Skeletal muscle tissue (tissue), 4 donors: ENCODE measurements around the gene FOLR1. TPM values are rescaled to one million over a fixed set of nuclear protein-coding genes. Genes with fewer than 3 reads are reported as not detected.
"Not testable (repeated sequence)": the region's sequence is repeated elsewhere in the genome, so short reads cannot be mapped to it uniquely, and the experiment has no call there.

Experiments
- H3K27ac ChIP-seq: one replicate; pipeline ENCODE4 v1.7.0; 2013; ENCODE audit warnings: mild to moderate bottlenecking, low read depth, low read length, inconsistent platforms
- H3K27me3 ChIP-seq, 3 donors: one replicate each; pipeline ENCODE4 v1.7.0; 2013; ENCODE audit warnings: low read length in 3 of 3; ENCODE audit not compliant: control insufficient read depth in 3 of 3, insufficient read depth in 3 of 3
- H3K36me3 ChIP-seq, 3 donors: one replicate each; pipeline ENCODE4 v1.7.0; 2013; ENCODE audit warnings: low read length in 3 of 3; ENCODE audit not compliant: control insufficient read depth in 3 of 3, insufficient read depth in 3 of 3
- H3K4me1 ChIP-seq, 3 donors: one replicate each; pipeline ENCODE4 v1.7.0; 2013; ENCODE audit warnings: low read length in 3 of 3, mild to moderate bottlenecking in 3 of 3; ENCODE audit not compliant: control insufficient read depth in 3 of 3, insufficient read depth in 3 of 3
- H3K4me3 ChIP-seq, 3 donors: one replicate each; pipeline ENCODE4 v1.7.0; 2013; ENCODE audit warnings: low read length in 3 of 3
- H3K9ac ChIP-seq, 3 donors: one replicate each; pipeline ENCODE4 v1.7.0; 2013; ENCODE audit warnings: low read length in 3 of 3, mild to moderate bottlenecking in 3 of 3, moderate library complexity in 2 of 3, low read depth in 1 of 3
- H3K9me3 ChIP-seq, 3 donors: one replicate each; pipeline ENCODE4 v1.7.0; 2013; ENCODE audit warnings: low read length in 3 of 3; ENCODE audit not compliant: control insufficient read depth in 3 of 3
- total RNA-seq: library from RNA; depleted of rRNA; stranded (reverse); fragments of >200 nt; gene quantifications from one replicate; pipeline ENCODE4 v1.2.3, GENCODE V29; 2014
- donor health status: Osteomylitis.

Gene FOLR1
- total RNA-seq, 1 donor from 2014 or later, result 1.0 TPM

- Histone ChIP-seq H3K4me3 (no peak overlapping the region), H3K4me1 (no peaks in the 10 kb centered on the region), H3K36me3 (no peaks in the 10 kb centered on the region), H3K27ac (no peak overlapping the region), H3K9me3 (no peaks in the 10 kb centered on the region), H3K27me3 (peaks cover 0 to 6% (median 6%) of the 10 kb centered on the region in 3 donors), H3K9ac (no peak overlapping the region)
Observed at GRCh38 chr11:72162891-72163492, 28.9 kb upstream of the FOLR1 start.

- not testable (repeated sequence) for H3K9ac ChIP-seq, H3K4me3 ChIP-seq, H3K36me3 ChIP-seq, H3K4me1 ChIP-seq, H3K27me3 ChIP-seq, H3K9me3 ChIP-seq, H3K27ac ChIP-seq
Observed at GRCh38 chr11:72164187-72164586, 27.8 kb upstream of the FOLR1 start.

GRCh38 chr11:72169046-72169555, 22.8 kb upstream of the FOLR1 start:
- H3K9ac ChIP-seq, H3K27ac ChIP-seq, H3K27me3 ChIP-seq, H3K4me3 ChIP-seq, H3K9me3 ChIP-seq, H3K4me1 ChIP-seq, H3K36me3 ChIP-seq: not testable (repeated sequence)

- not testable (repeated sequence) for H3K4me1 ChIP-seq, H3K36me3 ChIP-seq, H3K9me3 ChIP-seq, H3K9ac ChIP-seq, H3K27me3 ChIP-seq, H3K27ac ChIP-seq, H3K4me3 ChIP-seq
Observed at GRCh38 chr11:72169754-72170153, 22.2 kb upstream of the FOLR1 start.

- H3K4me1 ChIP-seq, H3K27me3 ChIP-seq, H3K9me3 ChIP-seq, H3K4me3 ChIP-seq, H3K36me3 ChIP-seq, H3K27ac ChIP-seq, H3K9ac ChIP-seq: not testable (repeated sequence)
Observed at GRCh38 chr11:72172043-72172442, 19.9 kb upstream of the FOLR1 start.

- Histone ChIP-seq H3K27me3 (peaks cover 0 to 2% (median 0%) of the 10 kb centered on the region in 3 donors), H3K9me3 (no peaks in the 10 kb centered on the region), H3K36me3 (no peaks in the 10 kb centered on the region), H3K4me3 (no peak overlapping the region), H3K9ac (no peak overlapping the region), H3K27ac (no peak overlapping the region), H3K4me1 (no peaks in the 10 kb centered on the region)
Observed at GRCh38 chr11:72173291-72173690, 18.6 kb upstream of the FOLR1 start.

GRCh38 chr11:72174302-72175070, 17.5 kb upstream of the FOLR1 start:
- peaks cover 0 to 2% (median 0%) of the 10 kb centered on the region in 3 donors for H3K27me3 ChIP-seq
- H3K36me3 ChIP-seq, result no peaks in the 10 kb centered on the region
- H3K9ac ChIP-seq, result no peak overlapping the region
- H3K4me1 ChIP-seq, result no peaks in the 10 kb centered on the region
- no peak overlapping the region for H3K4me3 ChIP-seq
- H3K9me3 ChIP-seq, result no peaks in the 10 kb centered on the region
- no peak overlapping the region for H3K27ac ChIP-seq

- Histone ChIP-seq H3K4me3 (no peak overlapping the region), H3K9ac (no peak overlapping the region), H3K4me1 (peaks cover 0 to 7% (median 0%) of the 10 kb centered on the region in 3 donors), H3K27ac (no peak overlapping the region), H3K27me3 (peaks cover 0 to 2% (median 0%) of the 10 kb centered on the region in 3 donors), H3K36me3 (no peaks in the 10 kb centered on the region), H3K9me3 (no peaks in the 10 kb centered on the region)
Observed at GRCh38 chr11:72177656-72178055, 14.3 kb upstream of the FOLR1 start.

- Histone ChIP-seq H3K4me3 (no peak overlapping the region), H3K36me3 (no peaks in the 10 kb centered on the region), H3K27me3 (peaks cover 0 to 2% (median 0%) of the 10 kb centered on the region in 3 donors), H3K9me3 (no peaks in the 10 kb centered on the region), H3K27ac (no peak overlapping the region), H3K9ac (no peak overlapping the region), H3K4me1 (peaks cover 0 to 10% (median 0%) of the 10 kb centered on the region in 3 donors)
Observed at GRCh38 chr11:72179049-72179803, 12.7 kb upstream of the FOLR1 start.
